WERI-Rb-1 (cell line): ENCODE results near the gene CACNA1H.
"Not testable (repeated sequence)": the region's sequence is repeated elsewhere in the genome, so short reads cannot be mapped to it uniquely, and the experiment has no call there.

Experiments
- DNase-seq: peaks from one replicate; pipeline ENCODE4 v3.0.0-alpha.2; 2020
- H3K27ac ChIP-seq: fragments of 250-450 bp; sonication (Bioruptor Pico); 2 replicates; pipeline ENCODE4 v1.5.1; 2020; ENCODE audit warnings: mild to moderate bottlenecking, moderate library complexity
- H3K27me3 ChIP-seq: fragments of 250-450 bp; sonication (Bioruptor Pico); 2 replicates; pipeline ENCODE4 v1.5.1; 2021; ENCODE audit warnings: mild to moderate bottlenecking, low read depth, moderate library complexity; ENCODE audit not compliant: insufficient read depth, severe bottlenecking
- H3K36me3 ChIP-seq: fragments of 250-450 bp; sonication (Bioruptor Pico); 2 replicates; pipeline ENCODE4 v1.5.1; 2020; ENCODE audit warnings: mild to moderate bottlenecking, moderate library complexity
- H3K4me3 ChIP-seq: 2 replicates; pipeline ENCODE4 v1.5.1; 2011; ENCODE audit warnings: low read depth, mild to moderate bottlenecking, control low read depth, low read length
- H3K9me3 ChIP-seq: fragments of 250-450 bp; sonication (Bioruptor Pico); 2 replicates; pipeline ENCODE4 v1.5.1; 2021; ENCODE audit warnings: mild to moderate bottlenecking, moderate library complexity; ENCODE audit not compliant: severe bottlenecking
- TF ChIP-seq, protein P1 (sequence below): IDR thresholded peaks from 2 replicates; pipeline ENCODE4 v1.5.1; 2011; ENCODE audit warnings: low read depth, mild to moderate bottlenecking, control low read depth, inconsistent platforms, low read length

The CACNA1H gene

DNA sequence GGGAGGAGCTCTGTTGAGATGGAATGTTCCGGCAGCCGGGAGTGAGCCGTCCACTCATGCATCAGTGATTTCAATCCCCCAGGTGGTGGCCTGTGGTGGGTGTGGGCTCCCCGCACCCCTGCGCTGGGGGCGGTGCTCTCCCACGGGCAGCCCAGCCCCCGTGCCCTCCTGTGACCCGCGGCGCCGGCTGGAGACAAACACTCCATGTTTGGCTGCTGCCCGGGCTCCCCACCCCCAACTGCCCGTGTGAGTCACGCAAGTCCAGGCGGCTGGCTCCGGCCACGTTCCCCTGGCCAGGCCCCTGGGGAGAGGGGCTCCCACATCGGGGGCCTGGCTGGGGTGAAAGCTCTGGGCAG lies 29.4 kb downstream of the CACNA1H start:
- Histone ChIP-seq H3K9me3 (no peaks in the 10 kb centered on the region), H3K4me3 (no peak overlapping the region), H3K27ac (peak overlapping the region; percentile 64), H3K27me3 (no peaks in the 10 kb centered on the region), H3K36me3 (peaks cover 29% of the 10 kb centered on the region)
- TF ChIP-seq, protein P1, sequence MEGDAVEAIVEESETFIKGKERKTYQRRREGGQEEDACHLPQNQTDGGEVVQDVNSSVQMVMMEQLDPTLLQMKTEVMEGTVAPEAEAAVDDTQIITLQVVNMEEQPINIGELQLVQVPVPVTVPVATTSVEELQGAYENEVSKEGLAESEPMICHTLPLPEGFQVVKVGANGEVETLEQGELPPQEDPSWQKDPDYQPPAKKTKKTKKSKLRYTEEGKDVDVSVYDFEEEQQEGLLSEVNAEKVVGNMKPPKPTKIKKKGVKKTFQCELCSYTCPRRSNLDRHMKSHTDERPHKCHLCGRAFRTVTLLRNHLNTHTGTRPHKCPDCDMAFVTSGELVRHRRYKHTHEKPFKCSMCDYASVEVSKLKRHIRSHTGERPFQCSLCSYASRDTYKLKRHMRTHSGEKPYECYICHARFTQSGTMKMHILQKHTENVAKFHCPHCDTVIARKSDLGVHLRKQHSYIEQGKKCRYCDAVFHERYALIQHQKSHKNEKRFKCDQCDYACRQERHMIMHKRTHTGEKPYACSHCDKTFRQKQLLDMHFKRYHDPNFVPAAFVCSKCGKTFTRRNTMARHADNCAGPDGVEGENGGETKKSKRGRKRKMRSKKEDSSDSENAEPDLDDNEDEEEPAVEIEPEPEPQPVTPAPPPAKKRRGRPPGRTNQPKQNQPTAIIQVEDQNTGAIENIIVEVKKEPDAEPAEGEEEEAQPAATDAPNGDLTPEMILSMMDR, result no peak
- peak; percentile 90 for DNase-seq

DNA sequence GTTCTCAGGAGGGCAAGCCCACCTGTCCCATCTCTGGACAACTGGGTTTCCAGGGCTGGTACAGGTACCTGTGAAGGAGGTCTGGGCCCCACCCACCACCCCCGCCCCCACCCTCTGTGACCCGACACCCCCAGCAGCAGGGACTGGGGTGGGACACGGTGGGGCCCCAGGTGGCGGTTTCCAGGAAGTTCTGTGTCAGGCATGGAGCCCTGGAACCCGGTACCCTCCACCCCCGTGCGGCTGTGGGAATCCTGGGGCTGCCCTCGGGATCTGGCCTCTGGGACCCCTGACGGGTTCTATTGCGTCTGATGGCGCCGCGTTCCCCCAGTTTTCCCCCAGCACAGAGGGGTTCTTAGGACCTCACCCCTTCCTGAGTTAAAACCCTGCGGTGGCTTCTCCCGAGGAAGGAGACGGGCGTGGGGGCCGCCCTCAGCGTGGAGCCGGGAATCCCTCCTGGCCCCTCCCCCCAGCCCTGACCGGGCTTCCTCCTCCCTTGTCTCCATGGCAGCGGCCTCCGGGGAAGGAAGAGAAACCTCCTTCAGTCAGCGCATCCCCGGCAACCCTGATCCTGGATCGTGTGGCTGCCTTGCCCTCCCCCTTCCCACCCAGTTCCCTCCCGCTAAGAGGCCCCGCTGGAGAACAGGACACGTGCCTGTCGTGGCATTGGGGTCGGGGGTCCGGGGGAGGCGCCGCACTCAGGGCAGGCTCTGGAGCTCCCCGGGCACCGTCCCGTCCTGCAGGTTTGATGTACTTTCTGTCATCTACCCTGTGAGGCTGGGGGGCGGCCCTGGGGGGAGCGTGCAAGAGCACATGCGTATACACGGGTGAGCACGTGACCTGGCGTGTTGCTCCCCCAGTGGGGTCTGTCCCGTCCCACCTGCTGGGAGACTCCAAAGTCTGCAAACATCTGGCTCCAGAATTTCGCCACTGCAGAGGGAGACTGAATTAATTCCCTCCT lies 30.3 kb downstream of the CACNA1H start:
- peak; percentile 82 for DNase-seq
- Histone ChIP-seq H3K27ac (peak overlapping the region; percentile 64), H3K27me3 (no peaks in the 10 kb centered on the region), H3K9me3 (no peaks in the 10 kb centered on the region), H3K4me3 (no peak overlapping the region), H3K36me3 (peaks cover 31% of the 10 kb centered on the region)
- TF ChIP-seq, protein P1, result no peak

DNA sequence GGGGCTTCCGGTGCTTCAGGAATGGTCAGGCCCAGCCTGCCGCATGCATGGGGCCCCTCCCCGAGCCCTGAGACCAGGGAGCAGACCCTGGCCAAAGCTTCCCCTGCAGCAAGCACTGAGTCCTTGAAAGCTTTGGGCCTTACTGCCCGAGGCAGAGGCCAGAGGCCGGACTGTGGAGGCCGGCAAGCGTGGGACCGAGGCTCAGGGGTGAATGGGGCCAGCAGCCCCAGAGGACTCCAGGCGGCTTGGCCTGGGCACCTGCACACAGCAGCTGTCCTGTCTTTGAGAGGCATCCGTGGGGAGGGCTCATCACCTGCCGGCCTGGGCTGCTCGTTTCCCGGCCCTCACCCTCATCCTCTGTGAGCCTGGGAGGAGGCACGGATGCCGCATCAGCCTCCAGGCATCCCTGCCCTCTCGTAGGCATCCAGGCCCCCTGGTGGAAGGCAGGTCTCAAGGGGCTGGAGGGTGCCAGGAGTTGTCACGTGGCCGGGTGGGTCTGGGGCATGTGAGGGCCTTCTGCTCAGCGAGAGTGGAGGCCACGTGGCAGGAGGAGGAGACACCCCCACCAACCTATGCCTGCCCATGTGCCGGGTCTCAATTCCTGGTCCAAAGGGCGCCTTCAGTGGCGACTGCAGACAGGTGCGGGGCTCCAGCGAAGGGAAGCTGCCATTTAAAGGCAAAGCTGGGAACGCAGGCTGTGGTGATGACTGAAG lies 31.4 kb downstream of the CACNA1H start:
- Histone ChIP-seq H3K4me3 (no peak overlapping the region), H3K36me3 (peaks cover 31% of the 10 kb centered on the region), H3K27me3 (no peaks in the 10 kb centered on the region), H3K9me3 (no peaks in the 10 kb centered on the region), H3K27ac (no peak overlapping the region; the same call in 1 of the 2 replicates)
- no peak for DNase-seq
- TF ChIP-seq, protein P1, result 0 out of 2 replicates have a peak, but pooled peaks have one; percentile 16

DNA sequence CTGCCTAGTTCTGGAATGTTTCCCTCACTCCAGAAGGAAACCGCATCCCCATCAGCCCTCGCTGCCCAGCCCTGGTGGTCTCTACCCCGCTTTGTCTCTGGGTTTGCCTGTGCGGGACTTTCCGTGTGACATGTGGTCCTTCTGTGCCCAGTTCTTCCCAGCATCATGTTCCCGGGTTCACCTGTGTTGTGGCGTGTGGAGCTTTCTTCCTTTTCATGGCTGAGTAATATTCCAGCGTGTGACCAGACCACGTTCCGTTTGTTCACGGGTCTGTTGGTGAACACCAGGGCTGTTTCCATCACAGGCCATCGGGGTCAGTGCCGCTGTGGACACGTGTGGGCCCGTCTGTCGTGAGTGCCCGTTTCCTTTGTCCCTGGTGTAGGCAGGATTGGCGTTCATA lies 32.1 kb downstream of the CACNA1H start:
- no peaks in the 10 kb centered on the region for H3K27me3 ChIP-seq

DNA sequence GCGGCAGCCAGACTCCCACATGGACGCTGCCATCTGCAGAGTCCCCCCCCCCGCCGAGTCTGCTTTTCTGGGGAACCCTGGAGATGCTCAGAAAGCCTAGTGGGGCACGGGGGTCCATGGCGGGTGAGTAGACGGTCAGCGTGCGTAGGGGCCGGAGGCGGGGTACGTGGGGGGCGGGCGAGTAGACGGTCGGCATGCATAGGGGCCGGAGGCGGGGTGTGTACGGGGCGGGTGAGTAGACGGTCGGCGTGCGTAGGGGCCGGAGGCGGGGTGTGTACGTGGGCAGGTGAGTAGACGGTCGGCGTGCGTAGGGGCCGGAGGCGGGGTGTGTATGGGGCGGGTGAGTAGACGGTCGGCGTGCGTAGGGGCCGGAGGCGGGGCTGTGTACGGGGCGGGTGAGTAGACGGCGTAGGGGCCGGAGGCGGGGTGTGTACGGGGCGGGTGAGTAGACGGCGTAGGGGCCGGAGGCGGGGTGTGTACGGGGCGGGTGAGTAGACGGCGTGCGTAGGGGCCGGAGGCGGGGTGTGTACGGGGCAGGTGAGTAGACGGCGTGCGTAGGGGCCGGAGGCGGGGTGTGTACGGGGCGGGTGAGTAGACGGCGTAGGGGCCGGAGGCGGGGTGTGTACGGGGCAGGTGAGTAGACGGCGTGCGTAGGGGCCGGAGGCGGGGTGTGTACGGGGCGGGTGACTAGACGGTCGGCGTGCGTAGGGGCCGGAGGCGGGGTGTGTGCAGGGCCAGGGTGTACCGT lies 32.7 kb downstream of the CACNA1H start:
- not testable (repeated sequence) for DNase-seq, H3K9me3 ChIP-seq, H3K27ac ChIP-seq, H3K27me3 ChIP-seq, H3K4me3 ChIP-seq
- H3K36me3 ChIP-seq, result peaks cover 31% of the 10 kb centered on the region

More for the DNA sequence above, 32.1 kb downstream of the CACNA1H start:
- DNase-seq, result no peak
- H3K9me3 ChIP-seq, result no peaks in the 10 kb centered on the region
- H3K27ac ChIP-seq, result no peak overlapping the region
- TF ChIP-seq, protein P1, result no peak
- H3K4me3 ChIP-seq, result no peak overlapping the region
- peaks cover 31% of the 10 kb centered on the region for H3K36me3 ChIP-seq
